HCT116 (cell line): ENCODE data around the gene CAMK1D. TPM values are rescaled to one million over a fixed set of nuclear protein-coding genes. Genes with fewer than 3 reads are reported as not detected.

Experiments
- ATAC-seq: fragments of 200-7000 bp; cut with Tn5 transposase; 2 replicates; pipeline ENCODE4 v1.9.1; 2020; ENCODE audit warnings: mild to moderate bottlenecking, moderate library complexity
- BruUV-seq: library from RNA; stranded (reverse); fragments of 400-500 nt; replicated peaks from 2 replicates; lab custom pipeline; 2021; lab: Mats Ljungman, UMichigan
- CTCF ChIA-PET: fragments of 300-600 bp; sonication (Branson Sonifier 250); formaldehyde crosslinking; loops from one replicate; lab custom pipeline; 2021; ENCODE audit warnings: antibody characterized with exemption; lab: Charles Lee
- POLR2A ChIA-PET: fragments of 300-600, 350-600 bp; sonication (Branson Sonifier 250); formaldehyde crosslinking; loops from one replicate; lab custom pipeline; 2021; ENCODE audit warnings: antibody characterized with exemption; lab: Charles Lee
- RAD21 ChIA-PET, 2 experiments: fragments of 300-600 bp; sonication (Branson Sonifier 250); formaldehyde crosslinking; loops; one replicate each; lab custom pipeline; 2023; ENCODE audit warnings: low total read pairs in 2 of 2; ENCODE audit not compliant: uncharacterized antibody in 2 of 2, unreplicated experiment in 2 of 2, low non-redundant PET in 1 of 2; lab: Charles Lee
- DNase-seq: peaks from one replicate; pipeline ENCODE4 v3.0.0-alpha.2; 2010; ENCODE audit warnings: low read depth, low spot score
- H2AFZ ChIP-seq: fragments of 200-600 bp; shearing (Covaris generic), sonication (generic); 2 replicates; pipeline ENCODE4 v1.6.1; 2017; ENCODE audit warnings: low read depth, mixed run types, mixed read lengths, antibody characterized with exemption, low read length; ENCODE audit not compliant: poor library complexity, severe bottlenecking
- H3K27ac ChIP-seq: 2 replicates; pipeline ENCODE4 v1.5.1; 2012; ENCODE audit warnings: low read depth, low read length
- H3K27me3 ChIP-seq: fragments of 200-600 bp; sonication (generic); 2 replicates; pipeline ENCODE4 v1.6.1; 2016; ENCODE audit warnings: mixed run types, low read length, mixed read lengths; ENCODE audit not compliant: insufficient read depth
- H3K36me3 ChIP-seq, 2 experiments: fragments of 200-500 bp in 1 of 2; fragments of 200-600 bp in 1 of 2; sonication (Bioruptor generic) in 1 of 2; sonication (generic) in 1 of 2; 2 replicates each; pipeline versions ENCODE4 v1.5.1 to v1.6.1; 2014 to 2016; ENCODE audit warnings: low read length in 2 of 2, inconsistent platforms in 1 of 2, mixed read lengths in 1 of 2, mixed run types in 1 of 2; ENCODE audit not compliant: insufficient read depth in 2 of 2, control insufficient read depth in 1 of 2
- H3K4me1 ChIP-seq, 2 experiments: fragments of 200-600 bp in 1 of 2; sonication (generic) in 1 of 2; 2 replicates each; pipeline versions ENCODE4 v1.5.1 to v1.6.1; 2012 to 2017; ENCODE audit warnings: low read length in 2 of 2, inconsistent platforms in 1 of 2, mild to moderate bottlenecking in 1 of 2, mixed read lengths in 1 of 2, mixed run types in 1 of 2, moderate library complexity in 1 of 2; ENCODE audit not compliant: insufficient read depth in 2 of 2, control insufficient read depth in 1 of 2
- H3K4me2 ChIP-seq: fragments of 200-600 bp; sonication (generic); 2 replicates; pipeline ENCODE4 v1.6.1; 2017; ENCODE audit warnings: mixed run types, low read length, mixed read lengths
- H3K4me3 ChIP-seq, 2 experiments: fragments of 200-600 bp in 1 of 2; sonication (generic) in 1 of 2; replicated peaks in 1 of 2; 2 replicates each; pipeline ENCODE4 v1.5.1; 2011 to 2016; ENCODE audit warnings: low read length in 2 of 2, control low read depth in 1 of 2, low read depth in 1 of 2, mild to moderate bottlenecking in 1 of 2, mixed read lengths in 1 of 2, mixed run types in 1 of 2
- H3K79me2 ChIP-seq: fragments of 200-600 bp; sonication (generic); 2 replicates; pipeline ENCODE4 v1.6.1; 2017; ENCODE audit warnings: mild to moderate bottlenecking, mixed run types, low read length, moderate library complexity, mixed read lengths; ENCODE audit not compliant: insufficient read depth
- H3K9ac ChIP-seq: fragments of 200-600 bp; sonication (generic); 2 replicates; pipeline ENCODE4 v1.6.1; 2016; ENCODE audit warnings: low read length, mixed read lengths
- H3K9me2 ChIP-seq: fragments of 200-600 bp; sonication (generic), shearing (Covaris generic); 2 replicates; pipeline ENCODE4 v1.6.1; 2017; ENCODE audit warnings: mixed run types, mild to moderate bottlenecking, moderate library complexity; ENCODE audit not compliant: insufficient read depth
- H3K9me3 ChIP-seq, 2 experiments: fragments of 200-500 bp in 1 of 2; fragments of 200-600 bp in 1 of 2; sonication (Bioruptor generic) in 1 of 2; sonication (generic) in 1 of 2; 2 replicates each; pipeline ENCODE4 v1.6.1; 2014 to 2017; ENCODE audit warnings: low read length in 2 of 2, mixed read lengths in 2 of 2, inconsistent platforms in 1 of 2, low read depth in 1 of 2, mild to moderate bottlenecking in 1 of 2, mixed run types in 1 of 2, moderate library complexity in 1 of 2; ENCODE audit not compliant: control insufficient read depth in 1 of 2, insufficient read depth in 1 of 2
- H4K20me1 ChIP-seq: fragments of 200-600 bp; sonication (generic), shearing (Covaris generic); 2 replicates; pipeline ENCODE4 v1.6.1; 2017; ENCODE audit warnings: mixed run types, mild to moderate bottlenecking, moderate library complexity; ENCODE audit not compliant: insufficient read depth
- ATF3 ChIP-seq: IDR thresholded peaks from 2 replicates; pipeline ENCODE4 v1.6.1; 2012
- CBX3 ChIP-seq: IDR thresholded peaks from 2 replicates; pipeline ENCODE4 v1.6.1; 2012; ENCODE audit warnings: low read depth
- CEBPB ChIP-seq: IDR thresholded peaks from 2 replicates; pipeline ENCODE4 v1.6.1; 2012; ENCODE audit warnings: low read depth
- CTCF ChIP-seq, 3 experiments: fragments of 200-600 bp in 1 of 3; sonication (generic) in 1 of 3; IDR thresholded peaks in 2 of 3; conservative IDR thresholded peaks in 1 of 3; 2 replicates each; pipeline ENCODE4 v1.5.1; 2012 to 2017; ENCODE audit warnings: low read depth in 2 of 3, low read length in 2 of 3, antibody characterized with exemption in 1 of 3, borderline replicate concordance in 1 of 3, control low read depth in 1 of 3, mild to moderate bottlenecking in 1 of 3, mixed read lengths in 1 of 3, mixed run types in 1 of 3, moderate library complexity in 1 of 3; ENCODE audit not compliant: insufficient read depth in 1 of 3
- EGR1 ChIP-seq: IDR thresholded peaks from 2 replicates; pipeline ENCODE4 v1.6.1; 2012; ENCODE audit warnings: low read depth
- ELF1 ChIP-seq: IDR thresholded peaks from 2 replicates; pipeline ENCODE4 v1.6.1; 2012; ENCODE audit warnings: low read depth, borderline replicate concordance
- EZH2 ChIP-seq: fragments of 200-600 bp; sonication (generic); IDR thresholded peaks from 2 replicates; pipeline ENCODE4 v1.6.1; 2017; ENCODE audit warnings: antibody characterized with exemption, mixed run types
- EZH2phosphoT487 ChIP-seq: fragments of 200-600 bp; IDR thresholded peaks from 2 replicates; pipeline ENCODE4 v1.6.1; 2018; ENCODE audit warnings: antibody characterized with exemption, borderline replicate concordance
- JUND ChIP-seq: IDR thresholded peaks from 2 replicates; pipeline ENCODE4 v1.6.1; 2012
- MAX ChIP-seq: IDR thresholded peaks from 2 replicates; pipeline ENCODE4 v1.6.1; 2012
- POLR2A ChIP-seq: IDR thresholded peaks from 2 replicates; pipeline ENCODE4 v1.7.0; 2011; ENCODE audit warnings: borderline replicate concordance; ENCODE audit not compliant: insufficient read depth, insufficient read length; ENCODE audit errors: extremely low read depth
- RAD21 ChIP-seq: IDR thresholded peaks from 2 replicates; pipeline ENCODE4 v1.6.1; 2012; ENCODE audit warnings: low read depth, mild to moderate bottlenecking
- REST ChIP-seq: IDR thresholded peaks from 2 replicates; pipeline ENCODE4 v1.6.1; 2012; ENCODE audit warnings: low read depth
- SIN3A ChIP-seq: IDR thresholded peaks from 2 replicates; pipeline ENCODE4 v1.6.1; 2012; ENCODE audit warnings: low read depth
- SP1 ChIP-seq: IDR thresholded peaks from 2 replicates; pipeline ENCODE4 v1.6.1; 2012; ENCODE audit warnings: low read depth
- SRF ChIP-seq: IDR thresholded peaks from 2 replicates; pipeline ENCODE4 v1.6.1; 2012; ENCODE audit warnings: low read depth
- TCF7L2 ChIP-seq: IDR thresholded peaks from 2 replicates; pipeline ENCODE4 v1.7.0; 2011; ENCODE audit warnings: borderline replicate concordance, inconsistent platforms; ENCODE audit not compliant: insufficient read depth, insufficient read length; ENCODE audit errors: extremely low read depth
- YY1 ChIP-seq: IDR thresholded peaks from 2 replicates; pipeline ENCODE4 v1.6.1; 2011; ENCODE audit warnings: low read length, low read depth, moderate library complexity, mild to moderate bottlenecking; ENCODE audit not compliant: insufficient replicate concordance; ENCODE audit errors: extremely low read depth
- ZNF274 ChIP-seq: fragments of 200-500 bp; sonication (Bioruptor generic); IDR thresholded peaks from 2 replicates; pipeline ENCODE4 v1.6.1; 2014; ENCODE audit warnings: mild to moderate bottlenecking, low read depth, low read length, inconsistent platforms
- intact Hi-C: fragments of 100-400 bp; cut with micrococcal nuclease; formaldehyde crosslinking; loops from 2 replicates; pipeline ENCODE4 v1.10.0; 2022
- total RNA-seq: library from RNA; stranded (reverse); gene quantifications from one replicate; pipeline ENCODE4 v1.2.1, GENCODE V29; 2021; ENCODE audit not compliant: unreplicated experiment
- TF ChIP-seq, protein P1 (sequence below): IDR thresholded peaks from 2 replicates; pipeline ENCODE4 v1.6.1; 2011; ENCODE audit warnings: mild to moderate bottlenecking, low read length, moderate library complexity; ENCODE audit not compliant: insufficient replicate concordance; ENCODE audit errors: extremely low read depth

Gene CAMK1D
- total RNA-seq, 1 experiment from 2014 or later, result 9.6 TPM

GRCh38 chr10:12350925-12351324, 1.6 kb downstream of the CAMK1D start:
- RAD21 ChIA-PET, result no interaction called here
- no peaks in the 10 kb centered on the region for H3K79me2 ChIP-seq
- no peaks in the 10 kb centered on the region for H3K36me3 ChIP-seq
- H3K9ac ChIP-seq, result peak overlapping the region; percentile 60
- no peak overlapping the region for H3K27ac ChIP-seq
- intact Hi-C loops, result no loop called here
- peak overlapping the region; percentile 70 to 88 for H3K4me3 ChIP-seq
- H3K4me1 ChIP-seq, result peaks cover 6 to 27% of the 10 kb centered on the region in 2 experiments; a peak in 3 of 4 replicates
- H4K20me1 ChIP-seq, result no peaks in the 10 kb centered on the region
- H3K4me2 ChIP-seq, result peak overlapping the region; percentile 93
- no peak for DNase-seq
- no peaks in the 10 kb centered on the region for H3K9me3 ChIP-seq
- TF ChIP-seq SP1 (no peak), EZH2 (no peak), CBX3 (no peak), REST (no peak), MAX (no peak), EGR1 (no peak), SRF (no peak), SIN3A (no peak), CEBPB (no peak), RAD21 (no peak), JUND (no peak), EZH2phosphoT487 (no peak), YY1 (no peak), POLR2A (no peak), ATF3 (no peak), TCF7L2 (no peak), ELF1 (no peak), ZNF274 (no peak), CTCF (IDR thresholded peaks at IDR 0.05 in 2 of 3, conservative IDR thresholded peaks at IDR 0.05 in 1 of 3; ENCODE audit: borderline replicate concordance in 1 of 3, insufficient read depth in 1 of 3, low read depth in 2 of 3, low read length in 2 of 3) (no peak)
- TF ChIP-seq, protein P1, sequence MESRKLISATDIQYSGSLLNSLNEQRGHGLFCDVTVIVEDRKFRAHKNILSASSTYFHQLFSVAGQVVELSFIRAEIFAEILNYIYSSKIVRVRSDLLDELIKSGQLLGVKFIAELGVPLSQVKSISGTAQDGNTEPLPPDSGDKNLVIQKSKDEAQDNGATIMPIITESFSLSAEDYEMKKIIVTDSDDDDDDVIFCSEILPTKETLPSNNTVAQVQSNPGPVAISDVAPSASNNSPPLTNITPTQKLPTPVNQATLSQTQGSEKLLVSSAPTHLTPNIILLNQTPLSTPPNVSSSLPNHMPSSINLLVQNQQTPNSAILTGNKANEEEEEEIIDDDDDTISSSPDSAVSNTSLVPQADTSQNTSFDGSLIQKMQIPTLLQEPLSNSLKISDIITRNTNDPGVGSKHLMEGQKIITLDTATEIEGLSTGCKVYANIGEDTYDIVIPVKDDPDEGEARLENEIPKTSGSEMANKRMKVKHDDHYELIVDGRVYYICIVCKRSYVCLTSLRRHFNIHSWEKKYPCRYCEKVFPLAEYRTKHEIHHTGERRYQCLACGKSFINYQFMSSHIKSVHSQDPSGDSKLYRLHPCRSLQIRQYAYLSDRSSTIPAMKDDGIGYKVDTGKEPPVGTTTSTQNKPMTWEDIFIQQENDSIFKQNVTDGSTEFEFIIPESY, result no peak
- TF ChIP-seq, all 23 proteins: peak for 0
- no peak for ATAC-seq
- POLR2A ChIA-PET, result no interaction called here
- no peaks in the 10 kb centered on the region for H3K9me2 ChIP-seq
- H3K27me3 ChIP-seq, result no peaks in the 10 kb centered on the region
- BruUV-seq, result no TSS peak
- peak overlapping the region; percentile 95 for H2AFZ ChIP-seq
- CTCF ChIA-PET, result no interaction called here
